NT2/D1 (cell line): ENCODE results near the gene CLCNKB.

Experiments
- SUZ12 ChIP-seq: IDR thresholded peaks from 2 replicates; pipeline ENCODE4 v1.6.1; 2011; ENCODE audit not compliant: insufficient read length, insufficient read depth; ENCODE audit errors: extremely low read depth
- ZNF274 ChIP-seq: IDR thresholded peaks from 2 replicates; pipeline ENCODE4 v1.6.1; 2011; ENCODE audit warnings: mild to moderate bottlenecking, low read depth, low read length

GRCh38 chr1:16043950-16044349 lies 368 bp downstream of the CLCNKB start:
- TF ChIP-seq SUZ12 (no peak), ZNF274 (no peak)
